Measurements from ENCODE around the gene EHD4.

EHD4 gene

GRCh38 chr15:41894791-41895463, 77.4 kb downstream of the EHD4 start:
- DNase-seq (ENCODE audit: low read depth), result peak; percentile 62

- DNase-seq (ENCODE audit: low read depth), result no peak
These were observed 78.0 kb downstream of the EHD4 start for GRCh38 chr15:41894251-41894790.

GRCh38 chr15:41893422-41894250, 78.7 kb downstream of the EHD4 start, which contains the start of gene SPTBN5:
TSS of gene SPTBN5 (minus strand) at chr15:41894053. CDS start at chr15:41893497, 556 bp downstream.
- no peak for DNase-seq (ENCODE audit: low read depth)

DNA sequence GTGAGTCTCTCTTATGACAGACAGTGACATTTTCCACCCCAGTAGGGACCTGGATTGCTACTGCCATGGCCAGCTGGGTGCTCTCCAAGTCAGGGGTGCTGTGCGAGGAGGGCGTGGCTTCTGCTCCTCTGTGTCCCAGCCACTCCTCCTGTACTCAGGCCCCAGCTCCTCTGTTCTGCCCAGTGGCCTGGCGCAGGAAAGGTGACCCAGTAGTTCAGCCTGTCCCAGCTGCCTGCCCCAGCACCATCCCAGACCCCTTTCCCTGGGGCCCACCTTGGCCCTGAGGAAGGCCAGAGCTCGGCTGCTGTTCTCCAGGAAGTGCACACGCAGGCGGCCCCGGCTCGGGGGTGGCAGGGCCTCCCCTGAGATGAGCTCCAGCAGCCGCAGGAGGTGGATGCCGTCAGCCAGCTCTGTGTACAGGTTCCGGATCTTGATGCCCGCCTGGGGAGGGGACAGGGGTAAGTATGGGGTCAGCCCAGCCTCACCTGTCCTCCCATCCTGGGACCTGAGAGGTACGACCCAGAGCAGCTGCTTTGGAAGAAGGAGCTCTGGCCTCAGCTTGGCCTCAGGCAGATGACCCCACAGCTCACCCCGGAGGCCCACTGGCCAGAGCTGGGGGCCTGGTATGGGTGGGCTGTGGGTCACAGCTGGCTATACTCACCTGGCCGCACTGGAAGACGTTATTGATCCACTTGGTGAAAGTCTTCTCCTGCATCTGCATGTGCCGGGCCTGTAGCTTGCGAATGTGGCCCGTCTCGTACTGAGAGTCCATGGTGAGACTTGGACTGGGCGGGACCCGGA, 79.5 kb downstream of the EHD4 start:
- DNase-seq (ENCODE audit: low read depth), result no peak

- no peak for DNase-seq (ENCODE audit: low read depth)
These were observed 80.4 kb downstream of the EHD4 start for GRCh38 chr15:41891946-41892345.

- no peak for DNase-seq (ENCODE audit: low read depth)
These were observed 81.1 kb downstream of the EHD4 start for GRCh38 chr15:41891226-41891625.

DNA sequence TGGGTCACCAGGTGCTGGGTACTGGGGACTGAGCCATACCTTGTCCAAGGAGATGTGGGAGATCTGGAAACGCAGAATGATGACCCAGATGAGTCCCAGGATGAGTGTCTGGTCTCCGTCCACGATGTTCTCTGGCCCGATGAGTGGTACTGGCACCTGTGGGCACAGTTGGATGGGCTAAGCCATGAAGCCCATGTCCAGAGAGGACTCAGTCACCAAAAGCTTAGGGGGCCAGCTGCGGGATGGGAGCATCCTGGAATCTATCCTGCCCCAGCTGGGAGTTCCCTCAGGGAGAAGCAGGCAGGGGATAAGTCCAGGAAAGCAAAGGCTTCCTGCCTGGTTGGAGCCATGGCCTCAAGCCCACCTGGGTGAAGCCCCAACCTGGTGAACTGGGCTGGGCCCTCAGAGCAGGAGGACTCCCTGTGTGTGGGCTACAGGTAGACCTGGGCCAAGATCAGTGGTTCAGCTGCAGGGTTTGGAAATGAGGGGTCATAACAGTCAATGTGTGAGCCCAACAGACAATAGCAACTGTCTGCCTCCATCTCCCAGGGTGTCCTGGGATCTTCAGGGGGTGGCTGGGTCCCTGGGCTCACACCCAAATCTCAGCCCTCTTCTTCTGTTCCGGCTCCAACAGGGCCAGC, 82.2 kb downstream of the EHD4 start:
- DNase-seq (ENCODE audit: low read depth), result no peak

GRCh38 chr15:41888662-41889253, 83.6 kb downstream of the EHD4 start:
- no peak for DNase-seq (ENCODE audit: low read depth)

DNA sequence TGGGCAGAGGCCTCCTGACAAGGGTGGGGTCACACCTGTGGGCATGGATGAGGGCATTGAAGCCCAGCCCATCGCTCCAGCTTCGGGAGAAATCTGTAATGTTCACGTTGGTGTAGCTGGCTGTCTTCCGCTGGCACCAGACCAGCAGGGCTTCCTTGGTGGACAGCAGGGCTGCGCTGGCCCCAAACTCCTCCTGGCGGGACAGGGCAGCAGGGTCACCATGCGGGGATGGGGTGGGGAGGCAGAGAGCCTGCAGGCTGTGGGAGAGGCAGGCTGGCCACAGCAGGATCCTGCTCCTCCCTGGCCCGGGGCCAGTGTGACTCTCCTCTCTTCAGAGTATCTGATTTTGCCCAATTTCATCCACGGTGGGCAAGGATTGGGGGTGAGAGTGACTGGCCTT, 84.5 kb downstream of the EHD4 start:
- no peak for DNase-seq (ENCODE audit: low read depth)

DNA sequence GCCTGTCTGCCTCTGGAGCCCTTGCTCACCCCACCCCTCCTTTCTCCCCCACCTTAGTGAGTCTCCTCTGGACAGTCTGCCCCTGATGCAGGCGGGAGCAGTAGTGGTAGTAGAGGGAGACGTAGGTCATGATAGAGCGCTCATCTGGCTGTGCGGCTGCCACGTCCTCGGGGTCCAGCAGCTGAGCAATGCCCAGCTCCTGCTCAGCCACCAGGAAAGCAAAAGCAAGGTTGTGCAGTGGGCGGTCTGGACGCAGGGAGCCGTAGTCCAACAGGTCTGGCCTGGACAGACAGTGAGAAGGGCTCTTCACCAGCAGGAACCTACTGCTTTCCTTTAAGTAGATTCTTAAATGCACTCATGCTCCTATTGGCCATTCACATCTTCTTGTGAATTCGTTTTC, 85.2 kb downstream of the EHD4 start:
- no peak for DNase-seq (ENCODE audit: low read depth)

DNA sequence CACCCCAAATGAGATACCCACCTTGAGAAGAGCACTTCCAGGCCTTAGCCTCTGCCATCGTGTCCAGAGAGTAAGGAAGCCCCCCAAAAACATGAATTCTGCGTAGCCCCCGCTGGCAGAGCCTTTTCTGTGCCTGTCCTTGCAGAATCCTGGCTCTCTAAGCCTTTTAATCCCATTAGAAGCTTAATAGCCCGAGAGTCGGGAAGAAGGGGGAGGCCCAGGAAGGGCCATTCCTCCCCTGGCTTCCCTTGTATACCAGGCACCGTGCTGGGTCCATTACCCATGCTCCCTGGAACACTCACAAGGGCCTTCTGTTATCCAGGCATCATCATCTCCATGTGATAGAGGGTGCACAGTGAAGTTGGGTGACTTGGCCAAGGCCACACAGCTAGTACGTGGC, 85.6 kb downstream of the EHD4 start:
- no peak for DNase-seq (ENCODE audit: low read depth)

- DNase-seq (ENCODE audit: low read depth), result no peak
These were observed 86.5 kb downstream of the EHD4 start for GRCh38 chr15:41885841-41886240.

- no peak for DNase-seq (ENCODE audit: low read depth)
These were observed 87.0 kb downstream of the EHD4 start for GRCh38 chr15:41885321-41885720.

- DNase-seq (ENCODE audit: low read depth), result no peak
These were observed 87.9 kb downstream of the EHD4 start for GRCh38 chr15:41884458-41884857.

- no peak for DNase-seq (ENCODE audit: low read depth)
These were observed 88.9 kb downstream of the EHD4 start for GRCh38 chr15:41883484-41883825.

- no peak for DNase-seq (ENCODE audit: low read depth)
These were observed 89.5 kb downstream of the EHD4 start for GRCh38 chr15:41882689-41883483.

- no peak for DNase-seq (ENCODE audit: low read depth)
These were observed 90.3 kb downstream of the EHD4 start for GRCh38 chr15:41881920-41882688.

- DNase-seq (ENCODE audit: low read depth), result no peak
These were observed 90.8 kb downstream of the EHD4 start for GRCh38 chr15:41881550-41881919.

DNA sequence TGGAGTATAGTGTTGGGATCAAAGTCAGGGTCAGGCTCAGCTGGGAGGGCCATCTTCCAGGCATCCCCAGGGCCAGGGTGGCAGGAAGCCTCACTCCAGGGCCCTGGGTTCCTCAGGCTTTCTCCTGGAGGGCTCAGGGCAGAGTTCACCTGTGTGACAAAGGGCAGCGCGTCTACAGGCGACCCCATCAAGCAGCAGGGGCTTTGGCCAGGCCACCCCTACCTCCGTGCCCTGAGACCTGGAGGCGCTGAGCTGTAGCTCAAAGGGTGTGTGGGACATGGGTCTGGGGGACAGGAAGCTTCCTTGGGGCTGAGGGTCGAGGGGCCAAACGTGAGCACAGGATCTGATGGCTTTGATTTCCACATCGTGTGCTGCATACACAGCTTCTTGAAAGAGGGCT, 91.3 kb downstream of the EHD4 start:
- no peak for DNase-seq (ENCODE audit: low read depth)
